Measurements from ENCODE around the gene CEP192. TPM values are rescaled to one million over a fixed set of nuclear protein-coding genes. Genes with fewer than 3 reads are reported as not detected.
"Not testable (repeated sequence)": the region's sequence is repeated elsewhere in the genome, so short reads cannot be mapped to it uniquely, and the experiment has no call there.

The CEP192 gene
- total RNA-seq, 4 donors from 2014 or later = 16.5 to 41.2 (median 30.0) TPM

GRCh38 chr18:12975488-12975887 lies 15.7 kb upstream of the CEP192 start:
- Histone ChIP-seq H3K27me3 (no peaks in the 10 kb centered on the region), H3K4me1 (no peaks in the 10 kb centered on the region), H3K36me3 (peaks cover 0 to 75% (median 6%) of the 10 kb centered on the region in 3 donors), H3K4me3 (no peak overlapping the region), H3K27ac (no peak overlapping the region), H3K9me3 (no peaks in the 10 kb centered on the region)
- no peak for TF ChIP-seq EP300 (IDR thresholded peaks at IDR 0.05)
- no peak for TF ChIP-seq POLR2A (IDR thresholded peaks at IDR 0.05)
- no peak for TF ChIP-seq CTCF (IDR thresholded peaks at IDR 0.05)
- no peak for DNase-seq (ENCODE audit: low spot score in 2 of 2)
- 91 to 94% methylated on average over 6 of the region's 6 CpGs for WGBS, 2 donors

DNA sequence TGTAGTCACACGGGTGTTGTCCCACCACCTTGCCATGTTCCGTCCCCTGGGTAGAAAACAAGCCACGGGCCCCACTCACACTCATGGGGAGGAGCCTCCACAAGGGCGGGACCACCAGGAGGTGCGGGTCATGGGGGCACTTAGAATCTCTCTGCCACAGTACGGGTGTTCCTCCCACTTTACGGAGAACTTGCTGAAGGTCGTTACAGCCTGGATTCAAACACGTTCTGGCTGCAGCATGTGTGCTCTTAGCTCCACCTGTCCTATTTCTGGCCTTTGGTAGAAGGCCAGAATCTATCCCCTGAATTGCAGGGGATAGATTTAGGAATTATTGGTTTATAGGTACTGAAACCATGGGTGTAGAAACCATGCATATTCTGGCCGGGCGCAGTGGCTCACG lies 14.9 kb upstream of the CEP192 start:
- H3K9me3 ChIP-seq = no peaks in the 10 kb centered on the region
- no peaks in the 10 kb centered on the region for H3K4me1 ChIP-seq
- no peak overlapping the region for H3K27ac ChIP-seq
- no peaks in the 10 kb centered on the region for H3K27me3 ChIP-seq
- no peak for DNase-seq (ENCODE audit: low spot score in 2 of 2)
- TF ChIP-seq CTCF (IDR thresholded peaks at IDR 0.05) = no peak
- TF ChIP-seq POLR2A (IDR thresholded peaks at IDR 0.05) = no peak
- TF ChIP-seq EP300 (IDR thresholded peaks at IDR 0.05) = no peak
- H3K36me3 ChIP-seq = peaks cover 0 to 68% (median 6%) of the 10 kb centered on the region in 3 donors
- H3K4me3 ChIP-seq = no peak overlapping the region
- 69 to 85% methylated on average over 10 to 12 of the region's 12 CpGs for WGBS, 2 donors

GRCh38 chr18:12980065-12980464 lies 11.1 kb upstream of the CEP192 start:
- H3K27me3 ChIP-seq; DNase-seq (ENCODE audit: low spot score in 2 of 2); H3K27ac ChIP-seq; H3K4me1 ChIP-seq; H3K4me3 ChIP-seq; H3K9me3 ChIP-seq: not testable (repeated sequence)
- H3K36me3 ChIP-seq = peaks cover 3 to 54% (median 10%) of the 10 kb centered on the region in 3 donors
- whole genome bisulfite sequencing, 2 donors = no CpG with 5 or more reads among the region's 34 CpGs

GRCh38 chr18:12989397-12990122 lies 1.6 kb upstream of the CEP192 start:
- TF ChIP-seq POLR2A (IDR thresholded peaks at IDR 0.05) = no peak
- no peak for TF ChIP-seq CTCF (IDR thresholded peaks at IDR 0.05)
- TF ChIP-seq EP300 (IDR thresholded peaks at IDR 0.05) = no peak

DNA sequence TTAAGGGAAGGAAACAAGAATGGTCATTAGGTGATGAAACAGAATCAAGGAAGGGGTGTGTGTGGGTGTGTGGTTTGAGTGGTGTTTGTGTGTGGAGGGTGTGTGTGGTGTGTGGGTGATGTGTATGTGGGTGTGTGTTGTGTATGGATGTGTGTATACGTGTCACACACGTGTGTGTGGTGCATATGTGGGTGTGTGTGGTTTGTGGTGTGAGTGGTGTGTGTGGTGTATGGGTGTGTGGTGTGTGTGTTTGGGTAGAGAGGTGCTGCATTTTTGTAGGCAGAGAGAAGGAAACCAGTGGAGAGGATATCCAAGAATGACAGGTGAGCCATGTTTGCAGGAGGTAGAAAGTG lies 1.1 kb upstream of the CEP192 start:
- 43 to 44% methylated on average over 2 of the region's 2 CpGs for WGBS, 2 donors
- Histone ChIP-seq H3K27me3 (no peaks in the 10 kb centered on the region), H3K9me3 (no peaks in the 10 kb centered on the region), H3K4me3 (peak overlapping the region in 2 of 4 donors; percentile 84 to 88), H3K4me1 (peaks cover 0 to 29% (median 8%) of the 10 kb centered on the region in 4 donors), H3K36me3 (peaks cover 0 to 3% (median 0%) of the 10 kb centered on the region in 3 donors), H3K27ac (peak overlapping the region in 1 of 4 donors; percentile 89)
- no peak for DNase-seq (ENCODE audit: low spot score in 2 of 2)
- no peak for TF ChIP-seq CTCF (IDR thresholded peaks at IDR 0.05)
- TF ChIP-seq EP300 (IDR thresholded peaks at IDR 0.05) = no peak
- TF ChIP-seq POLR2A (IDR thresholded peaks at IDR 0.05) = no peak

More at GRCh38 chr18:12989397-12990122, 1.6 kb upstream of the CEP192 start:
- Histone ChIP-seq H3K27ac (no peak overlapping the region), H3K9me3 (no peaks in the 10 kb centered on the region), H3K36me3 (peaks cover 0 to 7% (median 0%) of the 10 kb centered on the region in 3 donors), H3K27me3 (no peaks in the 10 kb centered on the region), H3K4me1 (peaks cover 0 to 29% (median 8%) of the 10 kb centered on the region in 4 donors), H3K4me3 (no peak overlapping the region)
- WGBS, 2 donors = 82 to 89% methylated on average over 8 of the region's 8 CpGs
- no peak for DNase-seq (ENCODE audit: low spot score in 2 of 2)

Data from tibial nerve (tissue), 4 donors.